Caco-2 (cell line): ENCODE measurements around the gene DYRK3. TPM values are rescaled to one million over a fixed set of nuclear protein-coding genes. Genes with fewer than 3 reads are reported as not detected.

Experiments used
- BruUV-seq: library from RNA; stranded (reverse); fragments of 400-500 nt; replicated peaks from 2 replicates; lab custom pipeline; 2021; lab: Mats Ljungman, UMichigan
- CTCF ChIA-PET: fragments of 300-600 bp; sonication (Branson Sonifier 250); formaldehyde crosslinking; loops from one replicate; lab custom pipeline; 2022; ENCODE audit warnings: antibody characterized with exemption; lab: Charles Lee
- POLR2A ChIA-PET: fragments of 300-600 bp; sonication (Branson Sonifier 250); formaldehyde crosslinking; loops from one replicate; lab custom pipeline; 2022; ENCODE audit warnings: antibody characterized with exemption; lab: Charles Lee
- DNase-seq, 2 experiments: peaks; one replicate each; pipeline versions ENCODE4 v3.0.0 to v3.0.0-alpha.2; 2020 to 2022
- H3K27me3 ChIP-seq: replicated peaks from 2 replicates; pipeline ENCODE4 v1.6.0; 2011; ENCODE audit warnings: low read length; ENCODE audit not compliant: control insufficient read depth, insufficient read depth
- H3K36me3 ChIP-seq: 2 replicates; pipeline ENCODE4 v1.5.1; 2011; ENCODE audit warnings: low read length; ENCODE audit not compliant: control insufficient read depth, insufficient read depth
- H3K4me1 ChIP-seq: fragments of 250-450 bp; sonication (Bioruptor Pico); 2 replicates; pipeline ENCODE4 v1.5.1; 2020; ENCODE audit warnings: mild to moderate bottlenecking
- H3K4me3 ChIP-seq: 2 replicates; pipeline ENCODE4 v1.5.1; 2011; ENCODE audit warnings: low read depth, mild to moderate bottlenecking, control low read depth, low read length
- H3K9me3 ChIP-seq: fragments of 250-450 bp; sonication (Bioruptor Pico); 2 replicates; pipeline ENCODE4 v1.5.1; 2020; ENCODE audit warnings: mild to moderate bottlenecking, moderate library complexity
- H3K27ac Mint-ChIP-seq: one replicate; pipeline ENCODE4 v1.8.0; 2022; ENCODE audit warnings: mixed read lengths; ENCODE audit not compliant: unreplicated experiment
- H3K27me3 Mint-ChIP-seq: one replicate; pipeline ENCODE4 v1.8.0; 2022; ENCODE audit warnings: mixed read lengths; ENCODE audit not compliant: insufficient read depth, unreplicated experiment
- H3K36me3 Mint-ChIP-seq: one replicate; pipeline ENCODE4 v1.8.0; 2022; ENCODE audit warnings: mild to moderate bottlenecking, mixed read lengths; ENCODE audit not compliant: insufficient read depth, unreplicated experiment
- H3K4me1 Mint-ChIP-seq: one replicate; pipeline ENCODE4 v1.8.0; 2022; ENCODE audit warnings: low read depth, mixed read lengths; ENCODE audit not compliant: unreplicated experiment
- H3K4me3 Mint-ChIP-seq: one replicate; pipeline ENCODE4 v1.8.0; 2022; ENCODE audit warnings: mild to moderate bottlenecking, moderate library complexity, mixed read lengths; ENCODE audit not compliant: unreplicated experiment
- H3K9me3 Mint-ChIP-seq: one replicate; pipeline ENCODE4 v1.8.0; 2022; ENCODE audit warnings: mixed read lengths; ENCODE audit not compliant: unreplicated experiment
- intact Hi-C: fragments of 100-400 bp; cut with micrococcal nuclease; formaldehyde crosslinking; loops from one replicate; pipeline ENCODE4 v1.10.0; 2022; ENCODE audit not compliant: unreplicated experiment
- total RNA-seq: library from RNA; stranded (reverse); gene quantifications from 2 replicates; pipeline ENCODE4 v1.2.3, GENCODE V29; 2022
- TF ChIP-seq, protein P1 (sequence below), 2 experiments: fragments of 200-600 bp in 1 of 2; IDR thresholded peaks; 1 replicate in 1 of 2; 2 replicates in 1 of 2; pipeline versions ENCODE4 v1.5.1 to v1.8.0; 2011 to 2022; ENCODE audit warnings: antibody characterized with exemption in 1 of 2, control low read depth in 1 of 2, inconsistent platforms in 1 of 2, low read depth in 1 of 2, low read length in 1 of 2, mild to moderate bottlenecking in 1 of 2, moderate library complexity in 1 of 2; ENCODE audit not compliant: insufficient read depth in 1 of 2, severe bottlenecking in 1 of 2, unreplicated experiment in 1 of 2

Gene DYRK3
- total RNA-seq, 1 experiment from 2014 or later = not detected

DNA sequence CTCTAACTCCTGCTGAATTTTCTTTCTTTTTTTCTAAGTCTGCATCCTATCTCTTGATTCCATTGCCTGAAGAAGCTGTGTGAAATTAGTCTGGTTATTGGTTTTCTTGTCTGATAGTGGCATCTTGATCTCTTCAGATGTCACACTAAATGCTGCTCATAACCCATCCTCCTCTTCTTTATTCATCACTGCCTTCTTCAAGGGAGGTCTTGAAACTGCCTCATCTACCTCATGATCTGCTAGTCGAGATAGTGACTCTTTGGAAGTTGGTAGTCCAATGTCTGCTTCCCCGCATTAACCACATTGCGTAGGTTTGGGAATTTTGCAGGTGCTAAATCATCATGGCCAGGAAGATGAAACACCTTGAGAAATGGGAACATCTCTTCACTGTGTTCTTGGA, 15.7 kb downstream of the DYRK3 start:
- CTCF ChIA-PET = no interaction called here
- DNase-seq = no peak
- intact Hi-C loops = no loop called here
- no peak overlapping the region for H3K4me3 ChIP-seq
- TF ChIP-seq, protein P1, sequence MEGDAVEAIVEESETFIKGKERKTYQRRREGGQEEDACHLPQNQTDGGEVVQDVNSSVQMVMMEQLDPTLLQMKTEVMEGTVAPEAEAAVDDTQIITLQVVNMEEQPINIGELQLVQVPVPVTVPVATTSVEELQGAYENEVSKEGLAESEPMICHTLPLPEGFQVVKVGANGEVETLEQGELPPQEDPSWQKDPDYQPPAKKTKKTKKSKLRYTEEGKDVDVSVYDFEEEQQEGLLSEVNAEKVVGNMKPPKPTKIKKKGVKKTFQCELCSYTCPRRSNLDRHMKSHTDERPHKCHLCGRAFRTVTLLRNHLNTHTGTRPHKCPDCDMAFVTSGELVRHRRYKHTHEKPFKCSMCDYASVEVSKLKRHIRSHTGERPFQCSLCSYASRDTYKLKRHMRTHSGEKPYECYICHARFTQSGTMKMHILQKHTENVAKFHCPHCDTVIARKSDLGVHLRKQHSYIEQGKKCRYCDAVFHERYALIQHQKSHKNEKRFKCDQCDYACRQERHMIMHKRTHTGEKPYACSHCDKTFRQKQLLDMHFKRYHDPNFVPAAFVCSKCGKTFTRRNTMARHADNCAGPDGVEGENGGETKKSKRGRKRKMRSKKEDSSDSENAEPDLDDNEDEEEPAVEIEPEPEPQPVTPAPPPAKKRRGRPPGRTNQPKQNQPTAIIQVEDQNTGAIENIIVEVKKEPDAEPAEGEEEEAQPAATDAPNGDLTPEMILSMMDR (IDR thresholded peaks at IDR 0.05; ENCODE audit: insufficient read depth in 1 of 2, low read depth in 1 of 2, low read length in 1 of 2, severe bottlenecking in 1 of 2, unreplicated experiment in 1 of 2) = no peak
- H3K4me1 ChIP-seq = no peaks in the 10 kb centered on the region
- no peaks in the 10 kb centered on the region for H3K9me3 ChIP-seq
- H3K27me3 ChIP-seq = no peaks in the 10 kb centered on the region
- POLR2A ChIA-PET = no interaction called here
- Mint-ChIP-seq H3K36me3 (no peaks in the 10 kb centered on the region), H3K4me1 (no peaks in the 10 kb centered on the region), H3K9me3 (no peaks in the 10 kb centered on the region), H3K27me3 (peaks cover 23% of the 10 kb centered on the region), H3K4me3 (no peak overlapping the region), H3K27ac (no peak overlapping the region)
- BruUV-seq = no TSS peak
- H3K36me3 ChIP-seq = no peaks in the 10 kb centered on the region

DNA sequence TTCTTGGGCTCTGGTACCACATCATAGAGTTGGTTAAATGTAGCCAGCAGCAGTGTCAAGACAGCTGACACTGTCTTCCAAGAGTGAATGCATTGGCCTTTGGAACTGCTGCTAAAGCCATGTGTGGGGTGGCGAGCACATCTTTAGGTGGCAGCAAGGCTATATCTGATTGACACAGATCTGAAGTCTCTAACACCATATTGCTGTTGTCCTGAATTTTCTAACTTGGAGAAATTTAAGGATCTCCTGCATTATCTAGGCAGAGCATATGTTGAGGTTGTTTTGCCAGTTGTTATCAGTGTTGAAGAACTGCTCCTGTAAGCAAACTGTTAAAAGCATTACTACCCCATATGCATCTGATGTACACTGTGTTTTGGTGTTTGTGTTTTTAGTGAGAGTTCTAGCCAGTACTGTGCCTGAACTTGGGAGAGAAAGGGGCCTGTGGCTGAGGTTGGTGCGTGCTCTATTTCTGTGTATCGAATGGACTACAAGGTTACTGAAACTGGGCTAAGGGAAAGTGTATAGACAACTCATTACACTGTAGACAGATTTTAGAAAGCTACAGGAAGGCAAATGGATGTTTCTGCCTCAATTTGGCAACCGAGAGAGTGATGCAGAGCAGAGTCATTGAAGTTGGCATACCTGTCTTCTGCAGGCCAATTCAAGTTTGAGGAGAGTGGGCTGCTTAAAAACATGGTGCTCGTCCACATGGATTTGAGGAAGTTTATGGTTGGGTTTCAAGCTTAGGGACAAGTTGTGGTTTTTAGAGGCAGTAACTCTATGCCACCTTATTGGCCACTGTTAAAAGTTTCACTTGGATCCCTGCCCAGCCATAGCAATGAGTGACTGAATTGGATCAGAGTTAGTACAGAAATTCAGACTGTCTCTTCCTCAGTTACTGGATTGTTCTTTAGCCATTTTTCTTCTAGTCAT, 16.9 kb downstream of the DYRK3 start:
- DNase-seq = no peak
- H3K27ac Mint-ChIP-seq = no peak overlapping the region
- H3K27me3 Mint-ChIP-seq = peaks cover 24% of the 10 kb centered on the region
- TF ChIP-seq, protein P1 (IDR thresholded peaks at IDR 0.05; ENCODE audit: insufficient read depth in 1 of 2, low read depth in 1 of 2, low read length in 1 of 2, severe bottlenecking in 1 of 2, unreplicated experiment in 1 of 2) = no peak
- no peaks in the 10 kb centered on the region for H3K4me1 Mint-ChIP-seq
- intact Hi-C loops = no loop called here
- no peaks in the 10 kb centered on the region for H3K4me1 ChIP-seq
- no peaks in the 10 kb centered on the region for H3K36me3 ChIP-seq
- no peaks in the 10 kb centered on the region for H3K9me3 Mint-ChIP-seq
- no peak overlapping the region for H3K4me3 ChIP-seq
- no peaks in the 10 kb centered on the region for H3K9me3 ChIP-seq
- CTCF ChIA-PET = no interaction called here
- H3K27me3 ChIP-seq = no peaks in the 10 kb centered on the region
- BruUV-seq = no TSS peak
- H3K36me3 Mint-ChIP-seq = no peaks in the 10 kb centered on the region
- H3K4me3 Mint-ChIP-seq = no peak overlapping the region
- POLR2A ChIA-PET = no interaction called here

DNA sequence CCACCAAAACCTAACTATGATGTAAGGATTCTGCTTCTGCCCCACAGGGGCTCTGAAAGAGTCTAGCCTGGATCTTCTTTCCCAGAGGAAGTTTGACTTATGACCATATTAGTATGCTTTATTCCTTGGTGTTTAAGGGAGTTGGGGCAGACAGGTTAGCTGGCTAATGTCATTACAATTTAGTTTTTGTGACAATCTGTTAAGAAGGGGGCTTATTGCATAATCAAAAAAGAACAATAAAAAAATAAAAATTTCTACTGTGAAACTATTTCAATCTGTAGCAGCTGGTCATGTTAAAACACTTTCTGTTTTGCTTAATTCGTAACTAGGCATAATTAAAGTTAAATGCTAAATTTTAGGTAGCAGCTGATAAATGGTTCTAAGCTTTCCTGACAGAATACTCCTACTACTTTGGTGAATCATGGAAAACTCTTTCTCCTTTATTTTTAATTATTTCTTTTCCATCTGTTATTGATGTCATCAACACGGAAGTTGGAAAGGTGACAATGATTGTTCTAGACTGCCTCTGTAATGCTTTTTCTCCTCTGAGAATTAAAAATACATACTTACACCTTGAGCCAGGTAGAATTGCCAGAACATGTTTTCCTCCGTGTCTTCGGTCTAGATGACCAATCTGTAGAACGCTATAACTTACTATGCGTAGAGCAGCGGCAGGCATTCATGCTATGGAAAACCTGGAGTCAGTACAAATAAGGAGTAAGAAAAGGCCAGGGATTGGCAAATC, 18.6 kb downstream of the DYRK3 start:
- TF ChIP-seq, protein P1 (IDR thresholded peaks at IDR 0.05; ENCODE audit: insufficient read depth in 1 of 2, low read depth in 1 of 2, low read length in 1 of 2, severe bottlenecking in 1 of 2, unreplicated experiment in 1 of 2) = no peak
- H3K4me1 Mint-ChIP-seq = no peaks in the 10 kb centered on the region
- Histone ChIP-seq H3K9me3 (no peaks in the 10 kb centered on the region), H3K4me1 (no peaks in the 10 kb centered on the region), H3K36me3 (no peaks in the 10 kb centered on the region), H3K4me3 (no peak overlapping the region), H3K27me3 (no peaks in the 10 kb centered on the region)
- no peak overlapping the region for H3K4me3 Mint-ChIP-seq
- no peaks in the 10 kb centered on the region for H3K9me3 Mint-ChIP-seq
- no peak overlapping the region for H3K27ac Mint-ChIP-seq
- ChIA-PET CTCF (no interaction called here), POLR2A (no interaction called here)
- intact Hi-C loops = no loop called here
- H3K36me3 Mint-ChIP-seq = no peaks in the 10 kb centered on the region
- H3K27me3 Mint-ChIP-seq = peaks cover 26% of the 10 kb centered on the region
- no peak for DNase-seq
- BruUV-seq = no TSS peak
